ENCODE data around the gene FAM131A.
"Not testable (repeated sequence)": the region's sequence is repeated elsewhere in the genome, so short reads cannot be mapped to it uniquely, and the experiment has no call there.

FAM131A gene

DNA sequence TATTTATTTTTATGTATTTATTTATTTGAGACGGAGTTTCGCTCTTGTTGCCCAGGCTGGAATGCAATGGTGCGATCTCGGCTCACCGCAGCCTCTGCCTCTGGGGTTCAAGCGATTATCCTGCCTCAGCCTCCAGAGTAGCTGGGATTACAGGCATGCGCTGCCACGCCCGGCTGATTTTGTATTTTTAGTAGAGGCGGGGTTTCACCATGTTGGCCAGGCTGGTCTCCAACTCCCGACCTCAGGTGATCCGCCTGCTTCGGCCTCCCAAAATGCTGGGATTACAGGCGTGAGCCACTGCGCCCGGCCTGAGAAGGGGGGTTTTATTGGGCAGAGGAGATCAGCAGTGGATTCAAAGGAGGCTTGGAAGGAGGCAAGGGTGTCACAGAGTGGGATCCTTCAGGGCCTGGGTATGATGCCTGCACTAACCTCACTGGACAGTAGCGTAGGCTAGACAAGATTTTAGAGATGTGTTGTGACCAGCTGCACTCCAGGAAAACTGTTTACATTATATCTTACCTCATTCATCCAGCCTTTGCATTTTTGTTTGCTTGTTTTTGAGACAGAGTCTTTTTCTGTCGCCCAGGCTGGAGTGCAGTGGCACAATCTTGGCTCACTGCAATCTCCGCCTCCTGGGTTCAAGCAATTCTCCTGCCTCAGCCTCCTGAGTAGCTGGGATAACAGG is 2.2 kb downstream of the FAM131A start:
- DNase-seq (ENCODE audit: low spot score): not testable (repeated sequence)

DNA sequence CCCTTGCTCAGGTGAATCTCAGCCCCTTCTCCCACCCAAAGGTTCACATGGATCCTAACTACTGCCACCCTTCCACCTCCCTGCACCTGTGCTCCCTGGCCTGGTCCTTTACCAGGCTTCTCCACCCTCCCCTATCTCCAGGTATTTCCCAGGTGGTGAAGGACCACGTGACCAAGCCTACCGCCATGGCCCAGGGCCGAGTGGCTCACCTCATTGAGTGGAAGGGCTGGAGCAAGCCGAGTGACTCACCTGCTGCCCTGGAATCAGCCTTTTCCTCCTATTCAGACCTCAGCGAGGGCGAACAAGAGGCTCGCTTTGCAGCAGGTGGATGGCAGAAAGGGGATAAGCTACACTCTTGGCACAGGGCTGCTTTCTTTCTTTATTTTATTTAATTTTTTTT is 4.5 kb downstream of the FAM131A start:
- no peak for DNase-seq (ENCODE audit: low spot score)

DNA sequence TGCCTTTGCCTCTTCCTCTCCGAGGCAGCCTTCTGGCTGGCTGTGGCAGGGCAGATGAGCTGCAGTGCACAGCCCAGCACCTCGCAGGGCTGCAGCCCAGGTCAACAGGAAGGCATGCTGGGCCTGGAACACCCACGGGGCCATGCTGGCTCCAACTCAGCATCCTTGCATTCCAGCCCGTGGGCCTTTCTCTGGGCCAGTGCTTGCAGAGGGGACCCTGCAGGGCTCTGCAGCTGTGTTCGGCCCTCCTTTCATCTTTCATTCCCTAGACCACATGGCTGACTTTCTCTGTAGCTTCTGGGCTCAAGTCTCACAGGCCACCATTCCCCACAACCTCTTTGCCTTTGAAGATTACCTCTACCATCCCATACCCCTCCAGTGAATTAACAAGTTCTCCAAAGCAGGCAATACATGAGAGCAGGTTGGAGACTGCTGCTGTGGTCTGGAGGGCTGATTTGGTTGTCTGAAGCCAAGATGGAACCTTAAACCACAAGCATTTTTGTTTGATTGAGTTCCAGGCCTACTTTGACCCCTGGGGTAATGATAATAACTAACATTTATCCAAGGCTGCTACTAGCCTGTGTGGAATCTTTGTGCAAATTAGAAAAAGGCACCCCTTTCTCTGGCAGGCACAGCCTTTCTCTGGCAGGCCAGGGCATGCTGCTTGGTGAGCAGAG is 5.9 kb downstream of the FAM131A start:
- no peak for DNase-seq (ENCODE audit: low spot score)

- DNase-seq (ENCODE audit: low spot score): no peak
Measured at GRCh38 chr3:184344579-184345316, 7.3 kb downstream of the FAM131A start.

DNA sequence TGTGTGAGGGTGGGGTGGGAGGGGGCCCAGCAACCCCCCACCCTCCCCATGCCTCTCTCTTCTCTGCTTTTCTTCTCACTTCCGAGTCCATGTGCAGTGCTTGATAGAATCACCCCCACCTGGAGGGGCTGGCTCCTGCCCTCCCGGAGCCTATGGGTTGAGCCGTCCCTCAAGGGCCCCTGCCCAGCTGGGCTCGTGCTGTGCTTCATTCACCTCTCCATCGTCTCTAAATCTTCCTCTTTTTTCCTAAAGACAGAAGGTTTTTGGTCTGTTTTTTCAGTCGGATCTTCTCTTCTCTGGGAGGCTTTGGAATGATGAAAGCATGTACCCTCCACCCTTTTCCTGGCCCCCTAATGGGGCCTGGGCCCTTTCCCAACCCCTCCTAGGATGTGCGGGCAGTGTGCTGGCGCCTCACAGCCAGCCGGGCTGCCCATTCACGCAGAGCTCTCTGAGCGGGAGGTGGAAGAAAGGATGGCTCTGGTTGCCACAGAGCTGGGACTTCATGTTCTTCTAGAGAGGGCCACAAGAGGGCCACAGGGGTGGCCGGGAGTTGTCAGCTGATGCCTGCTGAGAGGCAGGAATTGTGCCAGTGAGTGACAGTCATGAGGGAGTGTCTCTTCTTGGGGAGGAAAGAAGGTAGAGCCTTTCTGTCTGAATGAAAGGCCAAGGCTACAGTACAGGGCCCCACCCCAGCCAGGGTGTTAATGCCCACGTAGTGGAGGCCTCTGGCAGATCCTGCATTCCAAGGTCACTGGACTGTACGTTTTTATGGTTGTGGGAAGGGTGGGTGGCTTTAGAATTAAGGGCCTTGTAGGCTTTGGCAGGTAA is 8.1 kb downstream of the FAM131A start:
- DNase-seq (ENCODE audit: low spot score): peak; percentile 92

GRCh38 chr3:184346480-184347190 is 9.2 kb downstream of the FAM131A start:
- no peak for DNase-seq (ENCODE audit: low spot score)

DNA sequence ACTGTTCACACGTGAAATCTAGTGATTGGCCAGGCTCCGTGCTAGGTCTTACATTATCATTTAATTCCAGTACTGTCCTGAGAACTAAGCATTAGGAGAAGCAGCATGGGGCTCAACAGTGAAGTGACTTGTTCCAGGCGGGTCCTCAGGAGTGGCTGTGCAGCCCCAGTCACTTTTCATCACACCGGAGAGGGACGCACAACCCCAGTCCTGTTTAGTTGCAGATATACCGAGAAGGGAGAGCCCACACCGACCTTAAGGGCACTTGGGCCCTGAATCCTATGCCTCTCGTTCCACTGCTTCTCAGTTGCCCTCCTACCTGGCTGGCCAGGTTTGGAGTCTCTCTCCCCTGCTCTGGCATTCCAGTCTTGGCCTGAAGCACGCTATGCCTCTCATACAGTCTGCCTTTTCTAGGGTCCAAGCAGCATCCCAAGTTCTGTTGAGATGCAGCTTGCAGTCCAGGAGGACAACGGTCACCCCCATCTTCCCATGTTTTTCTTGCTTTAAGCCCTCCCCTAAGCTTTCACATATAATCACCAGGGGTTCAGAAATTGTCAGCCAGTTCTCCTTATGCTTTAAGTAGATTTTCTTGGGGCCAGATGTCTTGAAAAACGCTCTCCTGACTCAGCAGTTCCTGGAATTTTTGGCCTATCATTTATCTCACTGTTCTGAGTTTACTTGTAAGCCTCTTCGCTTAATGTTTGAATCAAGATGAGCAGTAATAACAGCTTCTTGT is 10.1 kb downstream of the FAM131A start:
- no peak for DNase-seq (ENCODE audit: low spot score)

DNA sequence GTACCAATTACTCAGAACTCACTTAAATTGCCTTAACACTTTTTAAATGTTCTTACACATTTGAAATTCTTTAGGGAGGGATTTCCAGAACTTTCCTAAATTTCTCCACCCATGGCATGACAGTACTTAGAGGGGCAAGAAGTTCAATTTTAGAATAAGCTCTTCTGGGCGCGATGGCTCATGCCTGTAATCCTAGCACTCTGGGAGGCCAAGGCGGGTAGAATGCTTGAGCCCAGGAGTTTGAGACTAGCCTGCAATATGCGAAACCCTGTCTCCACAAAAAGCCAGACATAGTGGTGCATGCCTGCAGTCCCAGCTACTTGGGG is 10.6 kb downstream of the FAM131A start:
- no peak for DNase-seq (ENCODE audit: low spot score)

GRCh38 chr3:184349563-184350470 is 12.4 kb downstream of the FAM131A start:
- DNase-seq (ENCODE audit: low spot score): no peak

- DNase-seq (ENCODE audit: low spot score): no peak
Measured at GRCh38 chr3:184350618-184351017, 13.2 kb downstream of the FAM131A start.

DNA sequence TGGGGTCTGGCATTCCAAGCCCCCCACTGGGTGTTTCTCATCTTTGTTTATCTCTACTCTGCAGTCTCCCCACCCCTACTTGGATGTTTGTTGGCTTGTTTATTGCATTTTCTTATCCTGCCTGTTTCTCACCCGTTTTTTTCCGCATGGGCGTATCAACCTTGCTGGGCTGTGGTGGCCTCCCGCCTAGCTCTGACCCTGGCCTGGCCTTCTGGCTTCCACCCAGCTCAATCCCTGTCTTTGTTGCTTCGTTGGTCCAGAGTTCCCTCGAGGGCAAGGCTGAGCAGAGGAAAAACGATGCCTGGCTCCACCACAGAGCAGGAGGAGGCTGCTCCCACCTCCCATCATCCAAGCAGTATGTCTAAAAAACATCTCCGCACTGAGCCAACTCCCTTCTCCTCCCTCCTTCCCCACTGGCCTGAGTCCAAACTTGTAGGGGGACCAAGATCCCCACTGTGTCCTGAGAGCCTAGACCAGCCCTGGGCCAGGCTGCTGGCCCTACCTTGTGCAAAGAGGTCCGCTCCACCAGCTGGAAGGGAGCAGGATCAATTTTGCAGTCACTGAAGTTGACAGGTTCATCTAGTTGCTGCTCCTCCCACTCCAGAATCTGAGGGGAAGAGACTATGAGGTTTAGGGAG is 14.2 kb downstream of the FAM131A start:
- no peak for DNase-seq (ENCODE audit: low spot score)

GRCh38 chr3:184352149-184352785 is 14.9 kb downstream of the FAM131A start:
- no peak for DNase-seq (ENCODE audit: low spot score)

DNA sequence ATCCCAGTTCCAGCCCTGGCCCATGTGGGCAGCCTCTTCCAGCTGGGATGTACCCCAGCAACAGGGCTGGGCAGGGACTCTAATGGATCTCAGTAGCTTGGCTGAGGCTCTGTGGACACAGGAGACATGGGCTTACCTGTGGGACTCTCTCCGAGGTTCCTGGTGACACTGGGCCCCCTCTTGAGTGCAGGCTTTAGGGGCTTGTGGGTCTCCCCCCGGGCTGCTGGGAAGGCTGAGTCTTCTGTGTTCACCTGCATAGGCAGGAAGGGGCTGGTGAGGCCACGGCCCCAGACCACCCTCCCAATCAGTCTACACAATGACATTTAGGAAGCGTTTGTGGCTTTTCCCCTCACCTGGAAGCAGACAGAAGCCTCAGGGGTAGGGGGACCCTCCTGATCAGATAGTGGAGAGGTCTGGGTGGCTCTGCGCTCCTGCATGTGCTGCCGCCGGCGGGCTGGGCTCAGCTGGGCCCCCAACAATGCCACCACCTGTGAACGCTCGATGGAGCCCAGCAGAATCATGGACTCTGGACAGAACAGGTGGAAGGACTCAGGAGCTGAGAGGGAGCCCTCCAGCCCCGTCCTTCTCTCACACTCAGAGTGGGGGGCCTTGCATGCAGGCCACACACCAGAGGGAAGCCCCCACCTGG is 15.6 kb downstream of the FAM131A start:
- DNase-seq (ENCODE audit: low spot score): no peak

- DNase-seq (ENCODE audit: low spot score): no peak
Measured at GRCh38 chr3:184353546-184353941, 16.1 kb downstream of the FAM131A start.

DNA sequence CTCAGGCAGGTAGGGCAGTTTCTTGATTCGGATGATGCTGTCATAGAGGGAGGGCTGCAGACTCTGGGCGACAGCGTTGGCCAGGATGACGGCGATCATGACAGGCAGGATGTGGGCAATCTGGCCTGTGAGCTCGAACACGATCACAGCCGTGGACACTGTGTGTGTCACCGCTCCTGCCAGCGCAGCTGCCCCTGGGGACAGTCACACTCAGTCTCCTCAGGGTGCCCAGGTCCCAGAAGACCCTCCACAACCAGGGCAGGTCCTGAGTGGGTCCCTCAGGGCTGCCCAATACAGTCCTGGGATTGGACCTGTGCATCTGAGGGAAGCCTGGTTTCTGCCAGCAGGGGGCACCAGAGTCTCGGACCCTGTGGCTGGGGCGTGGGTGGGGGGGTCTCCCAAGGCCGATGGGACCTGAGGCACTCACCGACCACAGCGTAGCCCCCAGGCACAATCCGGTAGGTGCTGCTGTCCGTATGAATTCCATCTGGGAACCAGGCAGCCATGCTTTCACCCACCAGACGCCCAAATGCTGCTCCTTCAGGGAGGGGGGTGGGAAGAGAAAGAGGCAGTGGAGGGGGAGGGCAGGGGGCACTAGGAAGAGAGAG is 16.8 kb downstream of the FAM131A start:
- peak; percentile 45 for DNase-seq (ENCODE audit: low spot score)

DNA sequence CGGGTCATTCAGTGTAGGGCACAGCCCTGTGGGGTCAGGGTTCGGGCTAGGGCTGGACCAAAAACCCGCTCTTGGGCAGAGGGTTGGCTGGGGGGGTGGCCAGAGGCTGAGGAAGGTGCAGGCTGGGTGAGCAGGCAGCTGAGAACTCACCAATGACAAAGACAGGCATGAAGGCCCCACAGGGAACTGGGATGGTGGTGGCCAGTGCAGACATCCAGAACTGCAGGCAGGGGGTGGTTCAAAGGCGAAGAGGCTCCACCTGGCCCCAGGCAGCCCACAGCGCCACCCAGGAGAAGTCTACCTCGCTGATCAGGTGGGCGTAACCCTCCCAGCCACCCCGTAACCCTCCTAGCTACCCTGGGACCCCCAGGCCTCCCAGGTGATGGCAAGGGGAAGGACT is 17.4 kb downstream of the FAM131A start:
- DNase-seq (ENCODE audit: low spot score): no peak

DNA sequence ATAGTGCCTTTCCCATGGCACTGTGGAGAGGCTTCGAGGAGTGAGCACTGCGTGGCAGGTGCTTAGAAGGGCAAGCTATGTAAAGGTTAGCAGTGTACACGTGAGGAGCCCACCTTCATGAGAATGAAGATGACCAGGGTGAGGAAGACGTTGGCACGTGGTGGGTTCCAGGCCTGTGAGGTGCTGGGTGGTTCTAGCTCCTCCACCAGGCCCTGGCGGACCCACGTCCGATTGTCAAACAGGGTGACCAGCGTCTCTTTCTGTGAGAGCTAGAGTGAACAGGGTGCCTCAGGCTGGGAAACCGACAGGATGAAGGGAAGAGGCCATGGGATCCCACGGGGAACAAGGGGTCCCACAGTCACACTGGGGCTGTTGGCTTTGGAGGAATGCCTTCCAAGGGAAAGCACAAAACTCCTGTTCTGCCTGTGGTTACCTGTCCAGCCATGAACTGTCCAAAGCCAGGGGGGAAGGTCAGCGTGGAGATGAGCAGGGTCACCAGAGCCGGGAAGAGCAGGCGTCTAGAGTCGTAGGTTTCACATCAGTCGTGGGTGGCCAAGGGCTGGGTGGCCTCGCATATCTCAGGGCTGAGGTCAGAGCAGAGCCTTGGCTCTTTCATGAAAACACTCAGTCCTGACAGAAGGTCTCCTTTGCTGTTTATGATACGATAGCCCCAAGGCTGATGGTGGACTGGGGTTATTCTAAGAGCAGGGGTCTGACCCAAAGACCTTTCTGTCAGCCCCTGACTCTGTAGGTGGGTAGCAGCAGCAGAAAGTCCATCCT is 18.1 kb downstream of the FAM131A start:
- no peak for DNase-seq (ENCODE audit: low spot score)

Data from COLO829 (cell line).